ENCODE measurements around the gene GLB1L2.

GRCh38 chr11:134287561-134287960 is 44.2 kb upstream of the GLB1L2 start:
- TF ChIP-seq EZH2phosphoT487 (IDR thresholded peaks at IDR 0.05; ENCODE audit: borderline replicate concordance, low read depth) (no peak), CTCF (IDR thresholded peaks at IDR 0.05) (no peak), ZBTB33 (IDR thresholded peaks at IDR 0.05; ENCODE audit: borderline replicate concordance, low read depth) (no peak), RXRA (IDR thresholded peaks at IDR 0.05; ENCODE audit: borderline replicate concordance, low read depth) (no peak), REST (IDR thresholded peaks at IDR 0.05; ENCODE audit: low read depth, low read length) (no peak), PBX3 (IDR thresholded peaks at IDR 0.05) (no peak), POLR2AphosphoS5 (IDR thresholded peaks at IDR 0.05; ENCODE audit: low read depth, low read length) (no peak), TAF1 (IDR thresholded peaks at IDR 0.05; ENCODE audit: borderline replicate concordance, low read depth, low read length) (no peak), FOXM1 (IDR thresholded peaks at IDR 0.05; ENCODE audit: low read depth) (no peak), RFX5 (IDR thresholded peaks at IDR 0.05; ENCODE audit: low read length) (no peak), NFIC (IDR thresholded peaks at IDR 0.05; ENCODE audit: borderline replicate concordance) (no peak), SIN3A (IDR thresholded peaks at IDR 0.05; ENCODE audit: borderline replicate concordance, low read depth, low read length) (no peak), GATA2 (CRISPR knock-in tag; IDR thresholded peaks at IDR 0.05) (no peak)
